HCT116 (cell line): ENCODE measurements around the gene AGGF1.

ENCODE experiments used
- ATF3 ChIP-seq: IDR thresholded peaks from 2 replicates; pipeline ENCODE4 v1.6.1; 2012
- CTCF ChIP-seq, 3 experiments: fragments of 200-600 bp in 1 of 3; sonication (generic) in 1 of 3; IDR thresholded peaks in 2 of 3; conservative IDR thresholded peaks in 1 of 3; 2 replicates each; pipeline ENCODE4 v1.5.1; 2012 to 2017; ENCODE audit warnings: low read depth in 2 of 3, low read length in 2 of 3, antibody characterized with exemption in 1 of 3, borderline replicate concordance in 1 of 3, control low read depth in 1 of 3, mild to moderate bottlenecking in 1 of 3, mixed read lengths in 1 of 3, mixed run types in 1 of 3, moderate library complexity in 1 of 3; ENCODE audit not compliant: insufficient read depth in 1 of 3
- POLR2A ChIP-seq: IDR thresholded peaks from 2 replicates; pipeline ENCODE4 v1.7.0; 2011; ENCODE audit warnings: borderline replicate concordance; ENCODE audit not compliant: insufficient read depth, insufficient read length; ENCODE audit errors: extremely low read depth
- ZBTB33 ChIP-seq: IDR thresholded peaks from 2 replicates; pipeline ENCODE4 v1.6.1; 2011; ENCODE audit warnings: mild to moderate bottlenecking, low read length, moderate library complexity; ENCODE audit not compliant: insufficient replicate concordance; ENCODE audit errors: extremely low read depth

GRCh38 chr5:77003246-77003645 is 27.0 kb upstream of the AGGF1 start:
- TF ChIP-seq CTCF (IDR thresholded peaks at IDR 0.05 in 2 of 3, conservative IDR thresholded peaks at IDR 0.05 in 1 of 3; ENCODE audit: borderline replicate concordance in 1 of 3, insufficient read depth in 1 of 3, low read depth in 2 of 3, low read length in 2 of 3): no peak
- TF ChIP-seq POLR2A: no peak
- no peak for TF ChIP-seq ZBTB33
- TF ChIP-seq ATF3: no peak
